Activated T-cell treated with anti-CD3 and anti-CD28 coated beads, Interleukin-2, amount 50 U/mL, for 48 hours (primary cell): Measurements from ENCODE around the gene TRPC4.

Experiments
- DNase-seq, 2 experiments: peaks; one replicate each; pipeline ENCODE4 v3.0.0-alpha.2; 2020

The TRPC4 gene

GRCh38 chr13:37652596-37652995 is 217.0 kb downstream of the TRPC4 start:
- DNase-seq, result no peak

- no peak for DNase-seq
These were observed 217.7 kb downstream of the TRPC4 start for GRCh38 chr13:37651891-37652290.

- DNase-seq, result no peak
These were observed 221.0 kb downstream of the TRPC4 start for GRCh38 chr13:37648609-37649008.

GRCh38 chr13:37647031-37647650 is 222.4 kb downstream of the TRPC4 start:
- no peak for DNase-seq

- DNase-seq, result no peak
These were observed 223.0 kb downstream of the TRPC4 start for GRCh38 chr13:37646531-37646930.

- no peak for DNase-seq
These were observed 224.3 kb downstream of the TRPC4 start for GRCh38 chr13:37645181-37645740.

- DNase-seq, result no peak
These were observed 228.2 kb downstream of the TRPC4 start for GRCh38 chr13:37641391-37641790.

- no peak for DNase-seq
These were observed 229.1 kb downstream of the TRPC4 start for GRCh38 chr13:37640499-37640898.

- no peak for DNase-seq
These were observed 232.9 kb downstream of the TRPC4 start for GRCh38 chr13:37636701-37637100.

GRCh38 chr13:37632294-37632693 is 237.3 kb downstream of the TRPC4 start:
- DNase-seq, result no peak

- no peak for DNase-seq
These were observed 242.1 kb downstream of the TRPC4 start for GRCh38 chr13:37627428-37627827.

GRCh38 chr13:37621811-37622361 is 247.7 kb downstream of the TRPC4 start:
- no peak for DNase-seq

- DNase-seq, result no peak
These were observed 251.0 kb downstream of the TRPC4 start for GRCh38 chr13:37618554-37618953.

GRCh38 chr13:37617173-37617572 is 252.4 kb downstream of the TRPC4 start:
- DNase-seq, result no peak

- no peak for DNase-seq
These were observed 253.4 kb downstream of the TRPC4 start for GRCh38 chr13:37616131-37616530.

GRCh38 chr13:37615276-37615675 is 254.3 kb downstream of the TRPC4 start:
- no peak for DNase-seq

- DNase-seq, result no peak
These were observed 255.9 kb downstream of the TRPC4 start for GRCh38 chr13:37613638-37614037.

- DNase-seq, result no peak
These were observed 256.3 kb downstream of the TRPC4 start for GRCh38 chr13:37613236-37613635.

GRCh38 chr13:37608750-37609339 is 260.7 kb downstream of the TRPC4 start:
- DNase-seq, result no peak

- DNase-seq, result no peak
These were observed 266.7 kb downstream of the TRPC4 start for GRCh38 chr13:37602733-37603381.

- DNase-seq, result no peak
These were observed 267.7 kb downstream of the TRPC4 start for GRCh38 chr13:37601648-37602440.

- DNase-seq, result no peak
These were observed 270.1 kb downstream of the TRPC4 start for GRCh38 chr13:37599519-37599918.

- DNase-seq, result no peak
These were observed 271.0 kb downstream of the TRPC4 start, which contains the start of gene POSTN for GRCh38 chr13:37598597-37598996. POSTN (minus strand) TSS chr13:37598768; CDS start chr13:37598726, 42 bp downstream.
